ENCODE data around the gene SH3D19.

DNA sequence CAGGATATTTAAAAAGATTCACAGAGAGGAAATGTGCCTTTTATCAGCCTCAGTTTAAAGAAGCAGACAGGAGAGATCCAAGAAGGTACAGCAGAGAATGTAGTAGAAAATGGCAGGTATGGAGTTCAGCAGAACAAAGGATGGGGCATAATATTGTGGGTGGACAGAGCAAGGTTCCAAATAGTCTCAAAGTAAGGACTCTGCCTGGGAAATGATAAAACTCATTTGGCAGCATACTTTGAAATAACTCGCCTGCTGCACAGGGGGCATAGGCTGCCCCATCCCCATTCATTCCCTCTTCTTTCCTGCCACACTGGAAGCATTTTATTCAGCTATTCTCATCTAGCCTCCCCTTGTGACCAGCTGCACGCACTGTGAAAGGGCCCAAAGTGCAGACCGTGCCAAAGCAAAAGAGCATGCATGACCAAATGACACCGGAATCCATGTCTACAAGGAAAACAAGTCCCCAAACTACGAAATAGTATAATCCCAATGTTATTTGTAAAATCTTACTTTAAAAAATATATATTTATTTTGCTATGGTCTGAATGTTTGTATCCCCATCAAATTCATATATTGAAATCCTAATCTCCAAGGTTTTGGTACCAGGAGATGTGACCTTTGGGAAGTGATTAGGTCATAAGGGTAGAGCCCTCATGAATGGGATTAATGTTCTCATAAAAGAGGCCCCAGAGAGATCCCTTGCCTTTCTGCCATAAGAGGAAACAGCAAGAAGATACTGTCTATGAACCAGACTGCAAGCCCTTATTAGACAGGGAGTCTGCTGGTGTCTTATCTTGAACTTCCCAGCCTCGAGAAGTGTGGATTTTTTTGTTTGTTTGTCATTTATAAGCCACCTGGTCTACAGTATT, 125.8 kb downstream of the SH3D19 start:
- TF ChIP-seq POLR2AphosphoS5 (IDR thresholded peaks at IDR 0.05), result no peak
- no peak for TF ChIP-seq CTCF (IDR thresholded peaks at IDR 0.05)
- TF ChIP-seq EP300 (IDR thresholded peaks at IDR 0.05; ENCODE audit: low read depth), result no peak

Data from transverse colon (tissue), 4 donors.